Measurements from ENCODE around the gene IL22. TPM values are rescaled to one million over a fixed set of nuclear protein-coding genes. Genes with fewer than 3 reads are reported as not detected.

The IL22 gene
- total RNA-seq, 1 donor from 2014 or later = not detected

Other genes starting within 250 kb of the IL22 start
- gene IFNG, start 93.9 kb downstream of the IL22 start, total RNA-seq = not detected
- gene IL26, start 27.8 kb downstream of the IL22 start, total RNA-seq = not detected
- 16.7 TPM for gene MDM1, start 78.8 kb upstream of the IL22 start, total RNA-seq